Measurements from ENCODE around the gene LRRC63.

The LRRC63 gene

DNA sequence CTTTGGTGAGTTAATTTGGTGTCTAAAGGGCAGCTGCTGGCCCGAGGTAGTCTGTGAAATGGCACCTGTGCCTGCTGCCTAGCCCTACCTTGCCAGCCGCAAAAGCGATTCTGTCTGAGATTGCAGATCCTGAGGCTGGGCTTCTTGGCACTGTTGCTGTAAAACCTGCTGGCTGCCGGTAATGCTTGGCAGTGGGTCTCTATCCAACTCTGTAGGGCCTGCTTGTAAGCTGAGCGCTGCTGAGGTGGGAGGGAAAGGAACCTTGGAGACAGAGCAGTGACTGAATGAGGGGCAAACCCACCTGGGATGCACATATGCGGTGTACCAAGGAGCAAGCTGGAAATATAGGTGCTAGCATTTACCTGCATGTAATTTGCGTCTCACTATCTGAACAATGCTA is 41.5 kb upstream of the LRRC63 start:
- no peak for DNase-seq
- H3K9me3 ChIP-seq (ENCODE audit: control insufficient read depth, low read length) = no peaks in the 10 kb centered on the region
- H3K4me3 ChIP-seq (ENCODE audit: insufficient read depth, low read depth, low read length, poor library complexity, severe bottlenecking) = peak overlapping the region; percentile 39
- H3K27ac ChIP-seq (ENCODE audit: insufficient read depth, low read length, poor library complexity, severe bottlenecking) = peak overlapping the region; percentile 77
- no peaks in the 10 kb centered on the region for H3K36me3 ChIP-seq (ENCODE audit: control insufficient read depth, insufficient read depth, low read length)
- H3K27me3 ChIP-seq (replicated peaks; ENCODE audit: control insufficient read depth, insufficient read depth, low read length, poor library complexity, severe bottlenecking) = no peaks in the 10 kb centered on the region
- peaks cover 86% of the 10 kb centered on the region for H3K4me1 ChIP-seq (ENCODE audit: control insufficient read depth, insufficient read depth, low read length, poor library complexity, severe bottlenecking)

- Histone ChIP-seq H3K27me3 (replicated peaks; ENCODE audit: control insufficient read depth, insufficient read depth, low read length, poor library complexity, severe bottlenecking) (no peaks in the 10 kb centered on the region), H3K4me1 (ENCODE audit: control insufficient read depth, insufficient read depth, low read length, poor library complexity, severe bottlenecking) (peaks cover 90% of the 10 kb centered on the region), H3K36me3 (ENCODE audit: control insufficient read depth, insufficient read depth, low read length) (no peaks in the 10 kb centered on the region), H3K9me3 (ENCODE audit: control insufficient read depth, low read length) (no peaks in the 10 kb centered on the region), H3K27ac (ENCODE audit: insufficient read depth, low read length, poor library complexity, severe bottlenecking) (peak overlapping the region; percentile 77), H3K4me3 (ENCODE audit: insufficient read depth, low read depth, low read length, poor library complexity, severe bottlenecking) (peak overlapping the region; percentile 39)
- peak in 2 of 3 donors; percentile 13 to 34 for DNase-seq
These were observed 41.0 kb upstream of the LRRC63 start for GRCh38 chr13:46170687-46171086.

GRCh38 chr13:46171217-46171616 is 40.5 kb upstream of the LRRC63 start:
- Histone ChIP-seq H3K27me3 (replicated peaks; ENCODE audit: control insufficient read depth, insufficient read depth, low read length, poor library complexity, severe bottlenecking) (no peaks in the 10 kb centered on the region), H3K27ac (ENCODE audit: insufficient read depth, low read length, poor library complexity, severe bottlenecking) (peak overlapping the region; percentile 77)

DNA sequence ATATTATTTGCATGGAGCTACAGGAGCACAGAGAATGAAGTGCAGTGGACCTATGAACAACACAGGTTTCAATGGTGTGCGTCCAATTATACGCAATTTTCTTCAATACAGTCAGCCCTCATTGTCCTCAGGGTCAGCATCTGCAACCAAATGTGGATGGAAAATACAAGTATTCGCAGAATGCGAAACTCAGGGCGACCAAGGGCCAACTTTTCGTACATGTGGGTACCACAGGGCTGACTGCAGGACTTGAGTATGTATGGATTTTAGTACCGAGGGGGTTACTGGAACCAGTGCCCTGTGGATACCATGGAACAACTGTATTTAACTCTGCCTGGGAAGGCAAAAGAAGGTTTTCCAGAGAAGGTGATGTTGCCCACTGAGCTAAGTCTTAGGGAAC is 40.0 kb upstream of the LRRC63 start:
- no peaks in the 10 kb centered on the region for H3K36me3 ChIP-seq (ENCODE audit: control insufficient read depth, insufficient read depth, low read length)
- H3K9me3 ChIP-seq (ENCODE audit: control insufficient read depth, low read length) = no peaks in the 10 kb centered on the region
- H3K27ac ChIP-seq (ENCODE audit: insufficient read depth, low read length, poor library complexity, severe bottlenecking) = peak overlapping the region; percentile 77
- peaks cover 85% of the 10 kb centered on the region for H3K4me1 ChIP-seq (ENCODE audit: control insufficient read depth, insufficient read depth, low read length, poor library complexity, severe bottlenecking)
- H3K27me3 ChIP-seq (replicated peaks; ENCODE audit: control insufficient read depth, insufficient read depth, low read length, poor library complexity, severe bottlenecking) = no peaks in the 10 kb centered on the region
- DNase-seq = no peak
- H3K4me3 ChIP-seq (ENCODE audit: insufficient read depth, low read depth, low read length, poor library complexity, severe bottlenecking) = peak overlapping the region; percentile 5

More at GRCh38 chr13:46171217-46171616, 40.5 kb upstream of the LRRC63 start:
- Histone ChIP-seq H3K36me3 (ENCODE audit: control insufficient read depth, insufficient read depth, low read length) (no peaks in the 10 kb centered on the region), H3K9me3 (ENCODE audit: control insufficient read depth, low read length) (no peaks in the 10 kb centered on the region), H3K4me1 (ENCODE audit: control insufficient read depth, insufficient read depth, low read length, poor library complexity, severe bottlenecking) (peaks cover 90% of the 10 kb centered on the region), H3K4me3 (ENCODE audit: insufficient read depth, low read depth, low read length, poor library complexity, severe bottlenecking) (peak overlapping the region; percentile 5)
- DNase-seq = no peak

GRCh38 chr13:46172531-46172991 is 39.2 kb upstream of the LRRC63 start:
- H3K9me3 ChIP-seq (ENCODE audit: control insufficient read depth, low read length) = no peaks in the 10 kb centered on the region
- H3K27ac ChIP-seq (ENCODE audit: insufficient read depth, low read length, poor library complexity, severe bottlenecking) = peak overlapping the region; percentile 77
- no peaks in the 10 kb centered on the region for H3K27me3 ChIP-seq (replicated peaks; ENCODE audit: control insufficient read depth, insufficient read depth, low read length, poor library complexity, severe bottlenecking)
- DNase-seq = peak; percentile 29 to 56 (median 52)
- H3K36me3 ChIP-seq (ENCODE audit: control insufficient read depth, insufficient read depth, low read length) = no peaks in the 10 kb centered on the region
- H3K4me3 ChIP-seq (ENCODE audit: insufficient read depth, low read depth, low read length, poor library complexity, severe bottlenecking) = peak overlapping the region; percentile 23
- peaks cover 78% of the 10 kb centered on the region for H3K4me1 ChIP-seq (ENCODE audit: control insufficient read depth, insufficient read depth, low read length, poor library complexity, severe bottlenecking)

DNA sequence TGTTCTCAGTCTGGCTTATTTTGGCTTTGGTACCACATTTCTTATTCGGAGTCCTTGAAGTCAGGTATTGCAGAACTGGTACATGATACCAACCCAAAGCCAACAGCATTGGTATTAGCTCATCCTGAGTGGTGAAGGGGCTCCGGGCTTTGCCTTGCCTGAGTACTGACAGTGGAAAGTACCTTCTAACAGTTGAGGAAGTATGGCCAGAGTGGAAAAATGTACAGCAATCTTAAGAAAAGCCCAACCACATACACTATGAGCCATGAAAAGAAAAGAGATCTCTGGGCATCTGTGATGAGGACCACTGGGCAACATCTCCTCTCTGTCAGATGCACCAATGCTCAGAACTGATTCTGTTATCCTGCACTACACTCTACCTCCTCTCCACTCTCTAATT is 38.1 kb upstream of the LRRC63 start:
- H3K9me3 ChIP-seq (ENCODE audit: control insufficient read depth, low read length) = no peaks in the 10 kb centered on the region
- H3K4me1 ChIP-seq (ENCODE audit: control insufficient read depth, insufficient read depth, low read length, poor library complexity, severe bottlenecking) = peaks cover 76% of the 10 kb centered on the region

DNA sequence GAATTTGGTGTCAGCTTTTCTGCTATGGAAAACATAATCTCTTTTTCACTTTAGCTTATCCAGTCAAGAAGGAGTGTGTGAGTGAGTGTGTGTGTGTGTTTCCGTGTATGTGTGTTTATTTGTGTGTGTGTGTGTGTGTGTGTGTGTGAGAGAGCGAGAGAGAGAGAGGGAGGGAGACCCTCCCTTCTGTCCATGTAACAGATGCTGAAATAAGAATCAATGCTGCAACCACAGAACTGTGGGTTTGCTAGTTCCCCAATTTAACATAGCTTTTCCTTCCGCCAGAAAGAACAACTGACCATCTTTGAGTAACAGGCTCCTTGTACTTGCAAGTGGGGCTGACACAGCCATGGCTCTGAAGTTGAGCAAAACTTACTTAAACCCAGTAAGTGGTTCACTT is 35.0 kb upstream of the LRRC63 start:
- Histone ChIP-seq H3K4me3 (ENCODE audit: insufficient read depth, low read depth, low read length, poor library complexity, severe bottlenecking) (peak overlapping the region; percentile 38), H3K27me3 (replicated peaks; ENCODE audit: control insufficient read depth, insufficient read depth, low read length, poor library complexity, severe bottlenecking) (no peaks in the 10 kb centered on the region), H3K27ac (ENCODE audit: insufficient read depth, low read length, poor library complexity, severe bottlenecking) (peak overlapping the region; percentile 77), H3K36me3 (ENCODE audit: control insufficient read depth, insufficient read depth, low read length) (peaks cover 5% of the 10 kb centered on the region), H3K9me3 (ENCODE audit: control insufficient read depth, low read length) (no peaks in the 10 kb centered on the region), H3K4me1 (ENCODE audit: control insufficient read depth, insufficient read depth, low read length, poor library complexity, severe bottlenecking) (peaks cover 46% of the 10 kb centered on the region)
- no peak for DNase-seq

More for the DNA sequence above, 38.1 kb upstream of the LRRC63 start:
- DNase-seq = peak; percentile 28 to 36 (median 33)
- Histone ChIP-seq H3K27ac (ENCODE audit: insufficient read depth, low read length, poor library complexity, severe bottlenecking) (peak overlapping the region; percentile 77), H3K27me3 (replicated peaks; ENCODE audit: control insufficient read depth, insufficient read depth, low read length, poor library complexity, severe bottlenecking) (no peaks in the 10 kb centered on the region), H3K4me3 (ENCODE audit: insufficient read depth, low read depth, low read length, poor library complexity, severe bottlenecking) (no peak overlapping the region), H3K36me3 (ENCODE audit: control insufficient read depth, insufficient read depth, low read length) (peaks cover 5% of the 10 kb centered on the region)

GRCh38 chr13:46178143-46178542 is 33.6 kb upstream of the LRRC63 start:
- no peaks in the 10 kb centered on the region for H3K9me3 ChIP-seq (ENCODE audit: control insufficient read depth, low read length)
- H3K36me3 ChIP-seq (ENCODE audit: control insufficient read depth, insufficient read depth, low read length) = peaks cover 5% of the 10 kb centered on the region
- peaks cover 38% of the 10 kb centered on the region for H3K4me1 ChIP-seq (ENCODE audit: control insufficient read depth, insufficient read depth, low read length, poor library complexity, severe bottlenecking)
- DNase-seq = no peak
- H3K27me3 ChIP-seq (replicated peaks; ENCODE audit: control insufficient read depth, insufficient read depth, low read length, poor library complexity, severe bottlenecking) = no peaks in the 10 kb centered on the region
- peak overlapping the region; percentile 81 for H3K4me3 ChIP-seq (ENCODE audit: insufficient read depth, low read depth, low read length, poor library complexity, severe bottlenecking)
- peak overlapping the region; percentile 77 for H3K27ac ChIP-seq (ENCODE audit: insufficient read depth, low read length, poor library complexity, severe bottlenecking)

GRCh38 chr13:46178821-46179220 is 32.9 kb upstream of the LRRC63 start:
- peak overlapping the region; percentile 77 for H3K27ac ChIP-seq (ENCODE audit: insufficient read depth, low read length, poor library complexity, severe bottlenecking)
- H3K4me3 ChIP-seq (ENCODE audit: insufficient read depth, low read depth, low read length, poor library complexity, severe bottlenecking) = peak overlapping the region; percentile 81
- H3K27me3 ChIP-seq (replicated peaks; ENCODE audit: control insufficient read depth, insufficient read depth, low read length, poor library complexity, severe bottlenecking) = no peaks in the 10 kb centered on the region
- DNase-seq = no peak
- peaks cover 5% of the 10 kb centered on the region for H3K36me3 ChIP-seq (ENCODE audit: control insufficient read depth, insufficient read depth, low read length)
- H3K9me3 ChIP-seq (ENCODE audit: control insufficient read depth, low read length) = no peaks in the 10 kb centered on the region
- peaks cover 43% of the 10 kb centered on the region for H3K4me1 ChIP-seq (ENCODE audit: control insufficient read depth, insufficient read depth, low read length, poor library complexity, severe bottlenecking)

DNA sequence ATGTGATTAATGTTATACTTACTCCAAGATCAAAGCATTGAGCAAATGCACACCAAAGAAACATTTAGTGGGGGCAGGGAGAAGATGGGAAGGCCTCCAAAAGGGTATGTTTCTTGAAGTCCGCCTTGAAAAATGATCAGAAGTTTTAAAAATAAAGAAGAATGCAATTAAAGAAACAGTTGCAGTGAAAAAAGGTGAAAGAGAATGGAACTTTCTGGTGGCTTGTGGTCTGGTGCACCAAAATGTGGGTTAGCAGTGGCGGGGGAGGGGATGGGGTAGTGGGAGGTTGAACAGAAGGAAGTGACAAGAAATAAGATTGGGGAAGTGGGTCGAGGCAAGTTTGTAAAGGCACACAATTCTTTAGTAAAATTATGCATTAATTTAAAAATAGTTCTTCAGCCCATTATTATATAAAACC is 32.2 kb upstream of the LRRC63 start:
- no peaks in the 10 kb centered on the region for H3K9me3 ChIP-seq (ENCODE audit: control insufficient read depth, low read length)
- peak; percentile 66 to 69 (median 67) for DNase-seq
- no peaks in the 10 kb centered on the region for H3K27me3 ChIP-seq (replicated peaks; ENCODE audit: control insufficient read depth, insufficient read depth, low read length, poor library complexity, severe bottlenecking)
- peaks cover 44% of the 10 kb centered on the region for H3K4me1 ChIP-seq (ENCODE audit: control insufficient read depth, insufficient read depth, low read length, poor library complexity, severe bottlenecking)
- H3K4me3 ChIP-seq (ENCODE audit: insufficient read depth, low read depth, low read length, poor library complexity, severe bottlenecking) = peak overlapping the region; percentile 81
- H3K36me3 ChIP-seq (ENCODE audit: control insufficient read depth, insufficient read depth, low read length) = peaks cover 5% of the 10 kb centered on the region
- H3K27ac ChIP-seq (ENCODE audit: insufficient read depth, low read length, poor library complexity, severe bottlenecking) = peak overlapping the region; percentile 84

All from effector memory CD4-positive, alpha-beta T cell (primary cell).